NOMO-1 treated with DMSO at 0.1 percent for 48 hours (cell line): Measurements from ENCODE around the gene TMEM45A.
"Not testable (repeated sequence)": the region's sequence is repeated elsewhere in the genome, so short reads cannot be mapped to it uniquely, and the experiment has no call there.

Experiments
- DNase-seq: peaks from one replicate; lab custom pipeline; 2025; ENCODE audit not compliant: unreplicated experiment; lab: John Stamatoyannopoulos, UW

The TMEM45A gene

DNA sequence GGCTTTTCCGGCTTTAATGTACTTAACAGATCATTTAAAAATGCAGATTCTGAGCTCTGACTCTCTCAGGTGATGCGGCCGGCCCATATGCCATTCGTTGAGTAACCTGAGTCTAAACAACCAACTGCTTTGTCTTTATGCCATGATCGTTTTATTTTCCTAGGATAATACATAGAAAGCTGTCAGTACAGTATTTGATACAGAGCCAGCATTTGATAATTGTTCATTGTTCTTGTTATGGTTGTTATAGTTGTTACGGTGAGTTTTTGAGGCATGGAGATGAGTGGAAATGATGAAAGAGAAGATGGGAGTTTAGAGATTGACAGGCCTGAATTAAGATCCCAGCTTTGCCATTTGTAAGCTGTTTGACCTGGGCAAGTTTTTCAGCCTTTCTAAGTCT lies 40.0 kb downstream of the TMEM45A start:
- no peak for DNase-seq

DNA sequence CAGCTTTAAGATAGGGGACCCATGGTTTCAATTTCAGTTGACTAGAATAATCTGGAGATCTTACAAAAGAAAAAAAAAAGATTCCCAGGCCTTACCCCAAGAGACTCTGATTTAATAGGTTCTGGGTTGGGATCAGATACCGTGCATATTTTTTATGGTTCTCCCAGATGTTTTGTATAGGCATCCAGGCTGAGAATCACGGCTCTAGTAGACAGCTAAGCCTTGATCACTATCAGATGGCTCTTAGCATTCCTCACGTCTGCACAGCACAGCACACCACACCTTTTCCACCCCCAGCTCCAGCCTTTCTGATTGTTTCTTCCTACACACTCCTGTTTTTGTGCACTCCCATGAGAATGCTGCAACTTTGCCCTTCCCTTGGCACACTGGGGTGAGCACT lies 40.8 kb downstream of the TMEM45A start:
- DNase-seq = no peak

DNA sequence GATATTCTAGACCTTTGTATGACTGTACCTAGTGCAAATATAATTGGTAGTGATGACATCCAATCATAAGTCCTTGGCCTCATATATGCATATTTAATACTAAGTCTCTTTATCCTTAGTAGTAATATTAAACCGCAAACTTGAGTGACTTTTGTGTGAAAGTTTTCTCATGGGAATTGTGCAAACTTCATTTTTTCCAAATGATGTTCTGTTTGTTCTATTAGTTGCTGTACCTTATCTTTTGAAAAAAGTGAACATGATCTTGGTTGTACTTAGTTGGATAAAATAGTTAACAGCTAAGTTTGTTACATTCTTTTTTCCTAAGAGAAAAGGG lies 43.2 kb downstream of the TMEM45A start:
- DNase-seq = no peak

DNA sequence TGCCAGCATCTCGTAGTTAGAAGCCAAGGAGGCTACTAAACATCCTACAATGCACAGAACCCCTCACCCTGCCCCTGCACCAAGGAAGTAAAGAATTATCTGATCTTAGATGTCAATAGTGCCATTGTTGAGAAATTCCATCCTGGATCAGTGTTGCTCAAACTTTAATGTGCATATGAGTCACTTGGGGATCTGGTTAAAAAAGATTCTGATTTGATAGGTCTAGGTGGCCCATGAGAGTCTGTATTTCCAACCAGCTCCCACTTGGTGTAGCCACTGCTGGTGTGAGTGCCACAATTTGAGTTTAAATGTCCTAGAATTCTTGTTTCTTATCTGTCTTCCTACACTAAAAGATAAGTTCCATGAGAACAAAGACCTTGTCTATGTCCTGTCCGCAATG lies 43.7 kb downstream of the TMEM45A start:
- no peak for DNase-seq

DNA sequence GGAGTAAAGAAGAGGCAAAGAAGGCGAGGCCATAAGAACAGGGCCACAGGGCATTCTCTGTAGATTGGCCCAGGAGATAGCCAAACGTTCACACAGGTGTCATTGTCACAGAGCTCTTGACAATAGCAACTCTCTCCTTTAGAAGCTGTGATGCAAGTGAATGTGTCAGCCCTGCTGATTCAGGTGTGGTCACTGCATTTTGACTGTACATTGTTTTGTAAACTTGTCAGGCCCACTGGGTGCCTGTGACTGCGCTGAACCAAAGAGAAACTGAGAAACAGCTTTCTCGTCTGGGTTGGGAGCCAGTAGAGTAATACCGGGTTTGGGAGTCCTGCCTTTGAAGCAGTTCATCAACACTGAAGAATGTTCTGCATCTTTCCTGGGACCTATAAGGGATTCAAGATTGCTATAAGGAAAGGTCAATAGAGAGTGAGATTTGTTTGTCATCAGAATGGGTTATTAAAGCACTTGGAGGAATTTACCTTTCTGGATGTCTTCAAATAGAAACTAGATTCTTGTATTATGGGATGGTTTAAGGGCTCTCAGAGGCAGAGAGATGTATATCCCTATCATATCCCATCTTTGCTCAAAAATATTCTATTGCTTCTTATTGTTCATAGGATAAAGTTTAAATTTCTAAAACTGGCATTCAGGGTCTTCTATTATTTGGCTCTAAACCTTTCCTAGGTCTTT lies 45.4 kb downstream of the TMEM45A start:
- no peak for DNase-seq

DNA sequence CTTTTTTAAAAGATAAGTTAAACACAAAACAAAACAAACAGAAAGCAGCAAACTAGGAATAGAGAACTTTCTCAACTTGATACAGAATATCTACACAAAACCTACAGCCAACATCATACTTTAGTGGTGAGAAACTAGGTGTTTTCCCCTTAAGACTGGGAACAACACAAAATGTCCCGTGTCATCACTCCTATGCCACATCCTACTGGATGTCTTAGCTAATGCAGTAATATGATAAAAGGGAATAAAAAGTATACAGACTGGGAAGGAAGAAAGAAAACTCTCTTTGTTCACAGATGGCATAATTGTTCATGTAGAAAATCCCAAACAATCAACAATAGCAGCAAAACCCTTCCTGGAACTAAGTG lies 45.9 kb downstream of the TMEM45A start:
- no peak for DNase-seq

DNA sequence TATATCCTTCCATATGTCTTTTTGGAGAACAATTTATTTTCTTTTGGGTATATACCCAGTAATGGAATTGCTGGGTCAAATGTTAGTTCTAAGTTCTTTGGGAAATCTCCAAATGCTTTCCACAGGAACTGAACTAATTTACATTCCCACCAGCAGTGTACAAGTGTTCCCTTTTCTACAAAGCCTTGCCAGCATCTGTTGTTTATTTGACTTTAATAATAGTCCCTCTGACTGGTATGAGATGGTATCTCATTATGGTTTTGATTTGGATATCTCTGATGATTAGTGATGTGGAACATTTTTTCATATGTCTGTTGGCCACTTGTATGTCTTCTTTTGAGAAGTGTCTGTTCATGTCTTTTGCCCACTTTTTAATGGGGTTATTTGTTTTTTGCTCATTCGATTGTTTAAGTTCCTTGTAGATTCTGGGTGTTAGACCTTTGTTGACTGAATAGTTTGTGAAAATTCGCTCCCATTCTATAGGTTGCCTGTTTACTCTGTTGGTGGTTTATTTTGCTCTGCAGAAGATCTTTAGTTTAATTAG lies 48.4 kb downstream of the TMEM45A start:
- no peak for DNase-seq

DNA sequence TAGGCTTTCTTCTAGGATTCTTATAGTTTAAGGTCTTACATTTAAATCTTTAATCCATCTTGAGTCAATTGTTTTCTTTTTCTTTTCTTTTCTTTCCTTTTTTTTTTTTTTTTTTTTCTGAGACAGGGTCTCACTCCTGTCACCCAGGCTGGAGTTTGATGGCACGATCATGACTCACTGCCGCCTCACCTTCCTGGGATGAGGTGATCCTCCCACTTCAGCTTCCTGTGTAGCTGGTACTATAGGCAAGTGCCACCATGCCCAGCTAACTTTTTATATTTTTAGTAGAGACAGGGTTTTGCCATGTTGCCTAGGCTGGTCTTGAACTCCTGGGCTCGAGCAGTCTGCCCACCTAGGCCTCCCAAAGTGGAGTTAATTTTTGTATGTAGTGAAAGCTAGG lies 49.0 kb downstream of the TMEM45A start:
- not testable (repeated sequence) for DNase-seq

DNA sequence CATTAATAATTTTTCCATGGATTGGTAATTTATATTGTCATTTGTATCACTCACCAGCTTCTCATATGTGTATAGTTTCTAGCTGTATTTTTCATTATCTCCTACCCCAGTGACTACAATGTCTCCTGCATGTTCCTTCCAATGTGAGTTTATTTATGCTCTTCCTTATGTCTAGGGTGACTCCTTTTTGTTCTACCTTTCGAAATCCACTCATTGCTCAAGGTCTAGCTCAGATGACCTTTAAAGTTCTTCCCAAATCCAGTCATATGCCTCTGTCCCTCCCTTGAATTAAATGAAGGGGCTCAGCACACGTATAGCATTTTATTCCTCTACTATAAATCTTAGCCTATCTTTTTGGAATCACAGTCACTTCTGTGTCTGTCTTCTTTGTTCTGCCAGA lies 53.0 kb downstream of the TMEM45A start:
- DNase-seq = no peak

DNA sequence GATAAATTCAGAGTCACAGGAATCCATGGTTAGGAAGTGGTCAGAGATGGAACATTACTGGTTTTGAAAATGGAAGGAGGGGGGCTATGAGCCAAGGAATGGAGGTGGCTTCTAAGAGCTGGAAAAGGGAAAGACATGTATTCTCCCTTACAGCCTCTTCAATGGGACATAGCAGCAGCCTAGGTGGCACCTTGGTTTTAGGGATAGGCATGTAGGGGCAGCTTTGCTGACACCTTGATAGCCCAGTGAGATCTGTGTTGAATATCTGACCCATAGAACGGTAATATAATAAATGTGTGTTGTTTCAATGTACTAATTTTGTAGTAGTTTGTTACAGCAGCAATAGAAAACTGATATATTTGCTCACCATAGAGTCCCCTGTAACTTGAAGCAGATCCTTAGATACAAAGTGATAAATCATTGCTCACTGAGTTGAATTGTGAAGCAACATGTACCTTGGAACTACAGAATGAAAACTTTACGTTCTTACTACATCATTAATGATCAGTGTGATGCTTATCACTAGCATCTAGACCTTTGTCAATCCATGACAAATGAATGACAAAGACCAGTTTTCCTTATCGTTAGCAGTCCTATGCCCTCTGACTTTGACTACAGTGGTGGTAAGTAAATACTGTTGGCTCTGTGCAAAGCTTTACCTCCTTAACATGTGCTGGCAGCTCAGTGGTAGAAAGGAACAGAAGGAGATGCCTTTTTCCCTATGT lies 53.8 kb downstream of the TMEM45A start:
- no peak for DNase-seq

DNA sequence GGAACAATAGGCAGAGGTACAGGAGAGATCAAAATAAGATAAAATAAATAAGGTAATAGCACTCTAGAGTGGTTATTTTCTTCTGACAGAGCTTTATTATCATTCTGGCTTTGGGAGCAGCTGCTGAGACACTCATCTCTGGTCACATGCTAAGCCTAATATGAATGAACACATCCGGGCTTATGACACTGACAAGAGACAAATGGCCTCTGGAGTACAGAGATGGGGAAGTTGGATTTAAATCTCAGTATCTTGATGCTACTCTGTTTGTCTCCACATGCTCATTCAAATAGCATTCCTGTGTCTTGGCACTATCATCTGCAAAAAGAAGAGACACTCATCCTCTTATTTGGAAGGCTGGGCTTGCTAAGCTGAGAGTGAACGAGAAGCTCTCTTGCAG lies 55.6 kb downstream of the TMEM45A start:
- DNase-seq = no peak

DNA sequence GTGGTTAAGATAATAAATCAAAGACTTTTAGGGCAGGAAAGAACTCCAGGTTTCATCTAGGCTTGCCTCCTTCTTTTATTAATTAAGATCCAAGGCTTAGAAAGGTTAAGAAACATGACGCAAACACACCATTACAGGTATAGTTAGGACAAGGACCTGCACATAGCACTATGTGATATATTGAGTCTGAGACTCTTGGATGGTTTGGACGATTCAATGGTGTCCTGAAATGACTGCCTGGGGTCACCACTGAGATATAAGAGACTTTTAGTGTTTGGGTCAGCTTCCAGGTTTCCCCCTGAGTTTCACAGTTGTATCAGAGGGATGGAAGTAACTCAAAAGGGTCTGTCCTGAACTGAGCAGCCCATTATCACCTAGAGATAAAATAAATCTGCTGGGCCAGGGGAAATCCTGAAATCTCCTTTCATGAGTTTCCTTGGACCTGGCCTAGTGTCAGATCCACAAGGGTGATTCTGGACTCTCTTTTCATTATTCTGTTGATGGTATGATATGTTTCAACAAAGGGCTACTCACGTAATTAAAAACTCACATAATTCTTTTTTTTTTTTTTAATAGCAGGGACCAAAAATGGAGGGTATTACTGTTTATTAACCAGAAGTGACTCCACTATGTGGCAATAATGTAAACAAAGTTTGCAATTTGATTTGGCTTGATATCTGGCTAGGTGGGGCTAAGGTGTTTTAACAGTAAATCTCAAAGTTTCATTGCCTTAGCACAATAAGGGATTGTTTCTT lies 61.4 kb downstream of the TMEM45A start:
- DNase-seq = no peak

DNA sequence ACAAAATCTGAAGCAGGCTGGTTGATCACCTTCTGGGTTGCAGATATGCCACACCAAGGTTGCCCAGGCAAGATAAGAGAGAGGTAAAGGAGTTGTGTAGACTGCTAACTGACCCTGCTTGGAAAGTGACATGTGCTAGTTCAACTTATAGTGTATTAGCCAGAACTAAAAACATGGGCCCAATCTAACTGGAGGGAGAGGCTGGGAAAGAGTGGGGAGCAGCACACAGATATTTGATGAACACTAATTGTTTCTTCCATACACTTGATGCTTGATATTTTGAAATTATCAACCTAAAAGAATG lies 61.9 kb downstream of the TMEM45A start:
- no peak for DNase-seq

DNA sequence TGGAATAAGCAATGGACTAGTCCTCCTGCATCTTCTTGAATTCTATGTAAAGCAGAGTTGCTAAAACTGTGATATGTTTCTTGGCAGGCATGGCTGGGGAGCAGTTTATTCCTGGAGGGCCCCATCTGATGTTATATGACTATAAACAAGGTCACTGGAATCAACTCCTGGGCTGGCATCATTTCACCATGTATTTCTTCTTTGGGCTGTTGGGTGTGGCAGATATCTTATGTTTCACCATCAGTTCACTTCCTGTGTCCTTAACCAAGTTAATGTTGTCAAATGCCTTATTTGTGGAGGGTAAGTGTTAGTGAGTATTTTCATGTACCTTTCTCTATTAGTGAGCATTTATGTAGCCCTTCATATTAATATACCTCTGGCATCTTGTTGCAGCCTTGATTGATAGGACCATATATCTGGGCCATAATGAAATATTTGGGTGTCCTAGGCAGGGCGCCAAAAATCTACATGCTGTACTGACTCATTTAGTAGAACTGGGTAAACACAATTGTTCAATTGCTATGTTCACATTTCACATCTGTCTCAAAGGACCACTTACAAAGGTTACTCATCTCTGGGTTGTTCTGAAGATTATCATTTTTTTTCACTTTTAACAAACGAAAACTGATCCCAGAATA lies 64.4 kb downstream of the TMEM45A start:
- no peak for DNase-seq

DNA sequence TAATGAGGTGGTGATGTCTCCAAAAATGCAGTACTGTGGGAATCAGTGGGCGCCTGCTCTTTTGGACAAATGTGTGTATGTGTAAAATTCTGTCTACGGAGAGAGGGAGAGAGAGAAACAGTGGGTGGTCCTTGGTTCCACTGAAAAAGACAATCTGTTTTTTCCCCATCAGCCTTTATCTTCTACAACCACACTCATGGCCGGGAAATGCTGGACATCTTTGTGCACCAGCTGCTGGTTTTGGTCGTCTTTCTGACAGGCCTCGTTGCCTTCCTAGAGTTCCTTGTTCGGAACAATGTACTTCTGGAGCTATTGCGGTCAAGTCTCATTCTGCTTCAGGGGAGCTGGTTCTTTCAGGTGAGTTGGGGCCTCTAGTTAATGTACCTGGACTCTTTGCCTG lies 65.8 kb downstream of the TMEM45A start:
- no peak for DNase-seq

DNA sequence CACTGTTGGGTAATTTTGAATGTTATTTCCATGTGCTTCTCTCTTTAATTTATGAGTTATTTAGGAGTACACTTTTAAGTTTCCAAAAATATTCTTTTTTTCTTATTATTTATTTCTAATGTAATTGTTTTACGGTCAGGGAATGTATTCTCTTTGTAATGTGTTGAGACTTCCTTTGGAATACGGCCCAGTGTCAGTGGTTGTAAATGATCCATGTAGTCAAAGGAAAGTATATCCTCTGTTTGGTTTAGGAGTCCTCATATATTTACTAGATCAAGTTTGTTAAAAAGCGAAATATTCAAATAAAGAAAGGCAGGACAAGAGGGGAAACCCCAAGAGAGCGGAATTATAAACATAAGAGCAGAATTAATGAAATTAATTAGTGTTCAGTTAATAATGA lies 68.0 kb downstream of the TMEM45A start:
- DNase-seq = no peak

DNA sequence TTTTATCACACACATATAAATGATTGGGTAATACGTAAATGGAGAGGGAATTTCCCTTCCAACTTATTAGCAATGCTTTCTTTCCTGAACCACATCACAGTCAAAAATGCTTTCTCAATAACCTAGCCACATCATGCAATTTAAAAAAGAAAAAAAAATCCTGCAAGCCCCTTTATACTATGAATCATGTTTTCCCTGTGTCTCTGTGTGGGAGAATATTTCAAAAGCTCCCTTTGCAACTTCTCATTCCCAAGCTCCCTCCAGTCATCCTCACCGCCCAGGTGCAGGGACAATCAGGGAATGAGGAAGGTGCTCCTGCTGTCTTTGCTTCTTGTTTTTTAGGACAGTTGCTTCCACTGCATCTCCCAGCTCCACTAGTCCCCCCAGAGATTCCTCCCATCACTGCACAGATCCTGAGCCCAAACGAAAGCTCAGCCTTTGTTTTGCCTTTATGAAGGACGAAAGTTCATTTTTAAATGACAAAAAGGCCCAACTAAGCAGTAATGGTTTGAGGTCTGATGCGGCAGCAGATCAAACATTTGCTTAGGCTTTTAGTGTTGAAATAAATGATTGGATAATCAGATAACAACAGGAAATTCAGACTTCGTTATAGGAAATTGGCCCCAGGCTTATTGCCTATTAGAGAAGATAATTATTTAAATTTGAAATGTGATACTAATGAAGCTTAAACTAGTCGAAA lies 69.2 kb downstream of the TMEM45A start:
- DNase-seq = no peak

DNA sequence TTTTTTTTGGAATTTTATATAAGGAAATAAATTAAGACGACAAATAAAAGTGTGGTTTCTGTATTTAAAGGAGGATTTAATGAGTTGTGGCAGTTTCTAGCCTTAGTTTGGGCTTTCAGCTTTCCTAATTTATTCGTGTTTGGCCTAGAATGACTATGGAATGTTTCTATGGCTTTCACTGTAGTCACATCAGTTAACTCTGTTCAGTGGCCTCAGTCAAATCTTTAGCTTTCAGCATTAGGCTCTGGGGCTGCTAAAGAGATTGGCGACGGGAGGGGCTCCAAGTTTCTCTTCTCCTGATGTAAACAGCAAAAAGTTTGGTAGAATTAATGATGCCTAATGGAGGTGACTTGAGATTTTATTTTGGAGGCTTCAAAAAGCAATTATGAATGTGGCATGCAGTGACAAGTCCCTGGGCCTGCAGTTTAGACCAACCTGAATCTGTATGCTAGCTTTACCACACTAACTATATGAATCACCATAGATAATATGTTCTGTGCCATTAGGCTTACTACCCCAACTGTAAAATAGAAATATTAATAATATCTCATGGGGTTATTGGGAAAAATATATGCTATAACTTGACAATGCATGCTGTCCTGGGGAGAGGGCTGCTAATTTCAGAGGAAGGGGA lies 69.9 kb downstream of the TMEM45A start:
- no peak for DNase-seq

DNA sequence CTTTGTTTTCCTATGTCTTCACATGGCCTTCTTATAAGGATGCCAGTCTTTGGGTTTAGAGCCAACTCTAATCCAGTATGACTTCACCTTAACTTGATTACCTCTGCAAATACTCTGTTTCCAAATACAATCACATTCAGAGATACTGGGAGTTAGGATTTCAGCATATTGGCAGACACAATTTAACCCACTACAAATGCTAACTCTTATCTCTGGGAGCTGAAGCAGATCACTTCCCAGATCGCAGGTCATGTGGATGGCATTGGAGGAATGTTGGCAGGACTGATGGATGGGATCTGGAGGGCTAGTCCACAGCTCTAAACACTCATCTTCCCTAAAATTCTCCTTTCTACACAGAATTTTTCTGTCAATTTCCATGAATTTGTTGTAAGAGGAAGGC lies 70.8 kb downstream of the TMEM45A start:
- no peak for DNase-seq

DNA sequence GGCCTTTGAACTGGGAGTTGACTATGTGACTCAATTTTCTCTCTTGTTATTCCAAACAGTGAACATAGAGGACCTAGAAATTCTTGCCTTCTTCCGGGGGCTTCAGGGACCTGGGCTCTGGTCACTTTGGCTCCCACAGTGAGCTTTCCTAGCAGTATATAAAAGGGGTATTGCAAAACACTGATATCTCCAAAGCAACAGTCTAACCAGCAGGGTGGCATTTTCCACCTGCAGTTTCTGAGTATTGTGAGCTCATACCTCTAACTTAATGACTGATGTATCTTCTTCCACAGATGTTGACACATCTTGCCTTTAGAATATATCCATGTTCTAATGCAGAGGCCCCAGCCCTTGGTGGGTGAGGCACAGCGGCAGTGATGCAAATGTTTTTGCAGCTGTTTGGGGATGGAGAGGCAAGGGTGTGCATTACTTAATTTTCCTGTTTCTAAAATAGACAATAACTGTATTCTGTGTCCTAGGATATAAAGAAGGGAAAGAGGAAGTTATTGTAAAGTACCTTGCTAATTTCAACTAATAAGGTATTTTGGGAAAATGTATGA lies 71.3 kb downstream of the TMEM45A start:
- DNase-seq = peak; percentile 30
